ENCODE measurements around the gene MKRN2.

GRCh38 chr3:12585181-12585580 lies 28.3 kb downstream of the MKRN2 start:
- TF ChIP-seq CTCF (IDR thresholded peaks at IDR 0.05) = no peak
- TF ChIP-seq POLR2A (IDR thresholded peaks at IDR 0.05) = no peak

Measured in uterus (tissue), 2 donors.